GM19099 (cell line): ENCODE results near the gene DSG4.

Source experiments
- POLR2A ChIP-seq: IDR thresholded peaks from 3 replicates; pipeline ENCODE4 v1.6.1; 2011; ENCODE audit warnings: low read depth; ENCODE audit not compliant: insufficient read length; ENCODE audit errors: extremely low read depth

The DSG4 gene

DNA sequence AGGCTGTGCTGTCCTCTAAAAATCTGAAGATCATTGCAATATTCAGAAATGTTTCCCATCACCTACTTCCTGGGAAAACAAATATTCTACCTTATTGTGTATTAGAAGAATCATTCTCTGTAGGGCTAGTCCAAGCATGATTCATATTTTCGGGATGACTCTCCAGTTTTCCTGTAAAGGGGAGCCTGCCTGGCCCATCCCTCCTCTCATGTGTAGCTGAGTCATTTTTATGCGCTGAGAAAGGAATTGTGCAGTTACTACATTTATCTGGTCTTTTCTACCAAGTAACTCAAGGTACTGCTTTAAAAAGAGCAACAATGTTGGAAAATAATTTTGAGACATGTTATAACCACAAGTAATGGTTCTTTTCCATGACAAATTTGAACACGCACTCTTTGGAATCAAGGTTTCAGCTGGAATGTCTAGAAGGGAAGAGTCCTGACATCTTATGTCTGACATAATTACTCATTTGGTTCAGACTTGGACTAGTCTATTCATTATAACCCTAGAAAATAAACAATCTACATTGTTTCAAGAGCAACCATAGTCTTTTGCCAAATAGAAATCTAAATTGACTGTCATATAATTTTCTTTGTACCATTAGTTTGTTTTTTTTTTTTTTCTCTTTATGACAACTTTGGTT lies 77.6 kb downstream of the DSG4 start:
- TF ChIP-seq POLR2A: no peak
